DMS114 treated with DMSO at 0.1 percent for 48 hours (cell line): Measurements from ENCODE around the gene CDK5RAP1.
"Not testable (repeated sequence)": the region's sequence is repeated elsewhere in the genome, so short reads cannot be mapped to it uniquely, and the experiment has no call there.

Experiments
- DNase-seq: peaks from one replicate; lab custom pipeline; 2025; ENCODE audit not compliant: unreplicated experiment; lab: John Stamatoyannopoulos, UW

The CDK5RAP1 gene, protein sequence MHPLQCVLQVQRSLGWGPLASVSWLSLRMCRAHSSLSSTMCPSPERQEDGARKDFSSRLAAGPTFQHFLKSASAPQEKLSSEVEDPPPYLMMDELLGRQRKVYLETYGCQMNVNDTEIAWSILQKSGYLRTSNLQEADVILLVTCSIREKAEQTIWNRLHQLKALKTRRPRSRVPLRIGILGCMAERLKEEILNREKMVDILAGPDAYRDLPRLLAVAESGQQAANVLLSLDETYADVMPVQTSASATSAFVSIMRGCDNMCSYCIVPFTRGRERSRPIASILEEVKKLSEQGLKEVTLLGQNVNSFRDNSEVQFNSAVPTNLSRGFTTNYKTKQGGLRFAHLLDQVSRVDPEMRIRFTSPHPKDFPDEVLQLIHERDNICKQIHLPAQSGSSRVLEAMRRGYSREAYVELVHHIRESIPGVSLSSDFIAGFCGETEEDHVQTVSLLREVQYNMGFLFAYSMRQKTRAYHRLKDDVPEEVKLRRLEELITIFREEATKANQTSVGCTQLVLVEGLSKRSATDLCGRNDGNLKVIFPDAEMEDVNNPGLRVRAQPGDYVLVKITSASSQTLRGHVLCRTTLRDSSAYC

DNA sequence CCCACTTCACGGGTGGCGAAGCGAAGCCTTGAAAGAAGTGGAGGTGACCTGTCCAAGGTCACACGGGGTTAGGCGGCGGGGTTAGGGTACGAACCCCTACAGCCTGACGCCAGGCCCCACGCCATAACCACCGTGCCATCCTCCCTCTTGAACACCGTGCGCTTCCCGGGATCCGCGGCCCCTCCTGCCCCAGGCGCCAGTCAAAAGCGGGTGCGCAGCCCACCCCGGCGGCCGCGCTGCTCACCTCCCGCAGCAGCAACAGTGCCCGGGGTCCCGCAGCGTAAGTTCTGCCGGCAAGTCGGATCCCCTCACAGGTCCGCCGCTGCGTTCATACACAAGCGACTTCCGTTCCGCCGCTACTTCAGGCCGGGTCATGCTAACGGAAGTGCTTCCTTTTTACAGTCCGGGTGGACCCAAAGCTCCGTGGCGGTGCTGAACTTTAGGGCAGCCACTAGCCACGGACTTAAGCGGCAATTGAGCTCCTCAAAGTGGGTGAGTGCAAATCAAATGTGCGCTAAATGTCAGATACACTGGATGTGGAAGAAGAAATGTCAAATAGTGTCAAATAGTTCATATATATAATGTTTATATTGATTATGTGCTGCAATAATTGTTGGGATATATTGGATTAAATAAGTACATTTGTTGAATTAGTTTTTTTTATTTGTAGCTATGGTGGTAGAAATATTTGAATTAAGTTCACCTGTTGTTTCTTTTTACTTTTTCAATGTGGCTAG lies at the start of gene CDK5RAP1:
CDK5RAP1 (minus strand) TSS at position 336 of the 737 bp plus-strand sequence. CDS start 4,455 bp downstream, outside the sequence.
- peak; percentile 65 for DNase-seq

DNA sequence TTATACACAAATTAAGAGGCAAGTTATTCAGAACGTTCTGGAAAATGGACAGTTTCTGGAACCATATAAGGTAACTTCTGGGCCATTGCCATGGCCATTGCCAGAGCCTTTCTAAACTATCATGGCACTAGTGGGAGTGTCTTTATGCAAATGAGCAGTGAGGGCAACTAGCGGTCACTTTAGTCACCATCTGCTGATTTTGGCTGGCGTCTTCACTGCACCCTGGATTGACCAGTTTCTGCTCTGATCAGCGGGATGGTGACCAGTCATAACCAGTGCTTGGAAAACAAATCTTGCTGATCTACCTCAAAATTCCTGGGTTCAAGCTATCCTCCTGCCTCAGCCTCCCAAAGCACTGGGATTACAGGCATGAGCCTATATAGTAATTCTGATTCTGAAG lies 49.5 kb upstream of the CDK5RAP1 start:
- DNase-seq, result no peak

DNA sequence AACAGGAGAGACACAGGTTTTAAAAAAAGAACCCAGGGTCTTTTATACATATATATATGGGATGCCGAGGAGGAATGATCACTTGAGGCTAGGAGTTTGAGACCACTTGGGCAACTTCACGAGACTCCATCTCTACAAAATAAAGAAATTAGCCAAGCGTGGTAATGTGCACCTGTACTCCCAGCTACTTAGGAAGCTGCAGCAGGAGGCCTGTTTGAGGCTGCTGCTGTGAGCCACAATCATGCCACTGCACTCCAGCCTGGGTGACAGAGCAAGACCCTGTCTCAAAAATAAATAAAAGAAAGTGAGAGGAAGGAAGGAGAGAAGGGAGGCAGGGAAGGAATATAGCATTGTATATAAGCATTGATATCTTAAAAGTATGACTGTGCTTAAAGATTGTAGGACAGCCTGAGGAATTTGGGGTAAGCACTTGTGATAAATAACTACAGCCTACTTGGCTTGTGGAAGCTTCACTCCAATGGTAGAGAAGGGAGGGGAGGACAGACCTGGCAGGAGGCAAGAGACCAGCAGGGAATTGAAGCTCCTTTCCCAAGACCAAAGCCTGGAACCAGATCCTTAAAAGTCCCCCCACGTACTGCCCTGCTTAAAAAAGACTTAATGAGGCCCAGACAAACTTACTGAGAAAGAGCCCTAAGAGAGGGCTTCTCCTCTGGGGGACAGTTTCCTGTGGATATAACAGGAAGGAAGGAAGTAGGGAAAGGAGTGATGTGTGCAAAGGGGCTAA lies 44.7 kb upstream of the CDK5RAP1 start:
- no peak for DNase-seq

DNA sequence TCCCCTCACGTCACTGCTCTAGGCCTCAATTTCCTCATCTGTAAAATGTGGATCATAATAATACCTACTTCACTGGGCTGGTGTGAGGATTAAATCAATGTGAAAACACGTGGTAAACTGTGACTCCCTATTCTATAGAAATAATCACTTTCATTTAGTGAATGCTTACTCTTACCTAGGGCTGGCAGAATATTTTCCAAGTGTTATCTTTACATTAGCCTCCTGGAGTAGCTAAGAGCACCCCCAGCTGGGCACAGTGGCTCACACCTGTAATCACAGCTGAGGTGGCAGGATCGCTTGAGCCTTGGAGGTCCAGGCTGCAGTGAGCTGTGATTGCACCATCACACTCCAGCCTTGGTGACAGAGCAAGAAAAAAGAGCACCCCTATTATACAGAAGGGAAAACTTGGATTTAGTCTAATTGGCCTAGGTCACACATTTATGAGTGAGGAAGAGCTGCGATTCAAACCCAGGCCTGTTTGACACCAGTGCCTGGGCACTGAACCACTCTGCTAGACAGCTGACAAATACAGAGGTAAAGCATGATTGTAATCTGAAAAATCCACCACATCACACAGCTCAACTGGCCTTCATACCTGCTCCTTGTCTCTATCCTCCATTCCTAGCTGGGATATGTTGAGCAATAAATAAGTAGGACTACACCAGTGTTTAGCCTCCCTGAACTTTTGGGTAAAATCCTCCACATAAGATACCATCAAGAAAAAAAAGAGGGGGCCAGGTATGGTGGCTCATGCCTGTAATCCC lies 43.7 kb upstream of the CDK5RAP1 start:
- DNase-seq, result no peak

DNA sequence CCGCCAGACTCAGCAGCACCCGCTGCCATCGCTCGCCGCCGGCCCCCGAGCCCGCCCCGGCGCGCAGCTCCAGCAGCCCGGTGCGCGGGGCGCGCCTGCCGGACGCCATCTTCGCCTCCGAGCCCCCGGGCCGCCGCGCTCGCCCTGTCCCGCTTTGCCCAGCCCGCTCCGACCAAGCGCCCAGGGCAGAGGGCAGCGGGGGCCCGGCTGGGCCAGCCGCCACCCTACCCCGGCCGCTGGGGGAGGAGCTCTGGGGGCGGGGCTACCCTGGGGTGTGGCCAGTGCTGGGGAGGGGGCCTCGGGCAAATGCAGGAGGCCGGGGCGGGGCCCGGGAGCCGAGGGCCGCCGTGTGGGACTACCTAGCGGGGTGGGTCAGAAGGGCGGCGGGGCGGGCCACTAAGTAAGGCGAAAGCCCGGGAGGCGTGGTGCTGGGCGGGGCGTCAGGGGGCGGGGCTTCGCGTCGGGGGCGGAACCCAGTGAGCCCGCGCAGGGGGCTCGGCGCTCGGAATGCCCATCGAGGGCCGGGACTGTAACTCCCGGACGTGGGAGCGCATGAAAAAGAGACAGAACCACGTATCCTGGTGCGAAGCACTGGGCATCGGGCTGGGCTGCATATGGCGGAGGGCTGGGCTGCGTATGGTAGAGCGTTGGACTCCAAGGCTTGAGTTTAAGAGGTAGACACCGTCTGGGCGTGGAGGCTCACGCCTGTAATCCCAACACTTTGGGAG lies 42.4 kb upstream of the CDK5RAP1 start, which contains the start of gene SNTA1:
SNTA1 (minus strand) TSS at position 252 of the 728 bp plus-strand sequence; CDS start at position 109, 143 bp downstream.
- peak; percentile 27 for DNase-seq

DNA sequence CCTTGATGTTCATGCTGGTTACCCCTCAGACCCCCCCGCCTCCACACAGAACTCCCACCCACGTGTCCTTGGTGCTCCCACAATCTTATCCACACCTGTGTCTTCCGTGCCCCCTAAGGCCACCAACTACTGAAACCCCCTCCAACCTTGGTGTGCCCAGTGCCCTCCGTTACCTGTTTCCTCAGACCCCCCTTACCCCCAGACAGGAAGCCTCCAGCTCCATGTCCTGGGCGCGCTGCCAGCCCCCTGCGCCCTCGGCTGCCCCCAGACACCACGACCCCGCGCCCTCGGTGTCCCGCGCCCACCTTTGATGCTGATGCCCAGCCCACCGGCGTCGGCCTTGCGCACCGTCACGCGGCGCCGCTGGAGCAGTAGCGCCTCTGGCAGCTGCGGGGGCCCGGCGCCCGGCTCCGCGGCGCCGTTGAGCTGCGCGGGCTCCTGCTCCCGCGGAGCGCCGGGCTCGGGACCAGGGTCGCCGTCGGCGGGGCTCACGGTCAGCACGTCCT lies 41.7 kb upstream of the CDK5RAP1 start:
- DNase-seq, result no peak

DNA sequence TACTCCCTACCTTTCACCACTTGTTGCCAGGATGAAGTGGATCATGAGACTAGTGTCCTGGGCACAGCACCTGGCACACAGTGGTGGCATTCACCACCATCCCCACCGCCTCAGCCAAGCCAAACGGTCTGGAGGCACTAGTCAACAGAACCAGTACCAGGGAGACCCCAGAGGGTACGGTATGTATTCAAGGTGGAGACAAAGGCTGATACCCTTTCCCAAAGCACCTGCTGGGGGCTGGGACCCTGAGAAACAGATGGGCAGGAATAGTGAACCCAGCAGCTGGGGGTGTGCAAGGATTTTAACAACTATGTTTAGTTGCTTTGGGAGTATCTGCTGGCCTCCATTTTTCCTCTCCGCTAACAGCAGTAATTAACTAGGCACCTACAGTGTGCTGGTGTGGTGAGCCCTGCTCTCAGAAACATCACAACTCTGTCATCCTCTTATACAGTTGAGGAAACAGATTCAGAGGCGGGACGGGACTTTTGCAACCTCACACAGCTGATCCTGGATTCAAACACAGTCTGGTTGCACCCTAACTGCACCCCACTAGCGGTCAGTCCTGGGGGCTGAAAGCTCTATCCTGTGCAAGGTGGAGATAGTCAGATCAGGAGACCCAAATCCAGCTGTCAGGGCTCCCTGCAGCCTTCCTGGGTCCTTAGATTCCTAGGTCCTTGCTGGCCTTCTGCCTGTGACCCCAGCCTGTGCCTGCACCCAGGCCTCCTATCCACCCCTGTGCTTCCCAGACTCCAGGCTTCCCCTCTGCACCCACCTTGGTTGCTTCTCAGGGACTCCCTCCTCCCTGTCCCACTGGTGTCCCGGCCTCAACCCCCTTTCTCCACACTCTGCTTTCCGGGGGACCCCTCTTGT lies 41.1 kb upstream of the CDK5RAP1 start:
- DNase-seq, result no peak

DNA sequence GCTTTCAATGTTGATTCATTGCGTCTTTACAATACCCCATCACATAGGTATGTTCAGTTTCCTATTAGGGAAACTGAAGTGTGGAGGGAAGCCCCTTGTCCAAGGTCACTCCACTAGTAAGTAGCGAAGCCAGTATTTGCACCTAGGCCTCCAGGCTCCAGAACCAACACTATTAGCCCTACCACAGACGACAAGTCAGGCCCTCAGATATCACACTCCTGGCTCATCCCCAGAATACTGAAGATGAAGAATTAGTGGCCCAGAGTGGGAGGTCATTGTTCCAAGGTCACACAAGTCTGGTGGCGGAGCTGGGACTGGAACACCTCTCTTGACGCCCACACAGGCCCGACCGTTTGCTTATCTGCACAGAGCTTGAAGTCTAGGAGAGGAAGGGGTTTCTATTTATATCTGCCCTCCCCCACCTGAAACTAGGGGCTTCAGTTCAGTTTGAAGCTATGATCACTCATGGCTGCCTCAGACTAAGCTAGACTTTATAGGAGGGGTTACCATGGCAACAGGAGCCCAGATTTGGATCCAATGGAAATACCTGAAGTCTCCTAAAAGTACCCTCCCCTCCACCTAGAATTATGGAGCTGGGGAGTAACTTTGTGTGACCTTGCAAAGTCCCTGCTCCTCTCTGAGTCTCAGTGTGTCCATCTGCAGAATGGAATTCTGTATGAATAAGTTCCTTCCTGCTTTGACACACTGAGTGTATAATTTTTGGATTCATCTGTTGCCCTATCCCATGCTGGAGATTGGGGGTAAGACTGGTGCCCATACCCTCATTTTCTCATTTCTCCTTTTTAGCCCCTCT lies 40.0 kb upstream of the CDK5RAP1 start:
- DNase-seq, result no peak

DNA sequence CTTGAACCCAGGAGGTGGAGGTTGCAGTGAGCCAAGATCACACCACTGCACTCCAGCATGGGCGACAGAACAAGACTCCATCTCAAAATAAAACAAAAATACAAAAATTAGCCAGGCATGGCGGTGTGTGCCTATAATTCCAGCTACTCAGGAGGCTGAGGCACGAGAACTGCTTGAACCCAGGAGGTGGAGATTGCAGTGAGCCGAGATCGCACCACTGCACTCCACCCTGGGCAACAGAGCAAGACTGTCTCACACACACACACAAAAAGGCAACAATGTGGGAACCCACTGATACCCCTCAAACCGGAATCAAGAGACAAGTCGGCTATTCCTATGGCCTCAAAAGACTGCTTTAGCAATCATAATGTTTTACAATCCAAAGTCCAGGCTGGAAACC lies 39.2 kb upstream of the CDK5RAP1 start:
- DNase-seq, result not testable (repeated sequence)

DNA sequence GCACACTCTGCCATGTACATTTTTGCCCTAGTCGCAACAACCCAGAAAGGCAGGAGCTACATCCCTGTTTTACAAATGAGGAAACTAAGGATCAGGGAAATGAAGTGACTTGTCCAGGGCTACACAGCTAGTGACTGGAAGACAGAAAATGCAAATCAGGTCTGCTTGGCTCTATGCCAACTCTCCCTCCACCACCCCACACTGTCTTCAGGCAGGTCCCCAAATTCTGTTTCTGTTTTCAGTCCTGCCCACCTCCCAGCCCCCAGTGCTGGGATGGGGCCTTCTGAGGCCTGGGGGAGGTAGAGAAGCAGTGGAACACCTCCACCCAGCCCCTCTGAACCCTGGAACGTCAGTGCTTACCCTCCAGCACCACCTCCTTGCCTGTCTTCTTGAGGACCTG lies 37.2 kb upstream of the CDK5RAP1 start:
- no peak for DNase-seq

DNA sequence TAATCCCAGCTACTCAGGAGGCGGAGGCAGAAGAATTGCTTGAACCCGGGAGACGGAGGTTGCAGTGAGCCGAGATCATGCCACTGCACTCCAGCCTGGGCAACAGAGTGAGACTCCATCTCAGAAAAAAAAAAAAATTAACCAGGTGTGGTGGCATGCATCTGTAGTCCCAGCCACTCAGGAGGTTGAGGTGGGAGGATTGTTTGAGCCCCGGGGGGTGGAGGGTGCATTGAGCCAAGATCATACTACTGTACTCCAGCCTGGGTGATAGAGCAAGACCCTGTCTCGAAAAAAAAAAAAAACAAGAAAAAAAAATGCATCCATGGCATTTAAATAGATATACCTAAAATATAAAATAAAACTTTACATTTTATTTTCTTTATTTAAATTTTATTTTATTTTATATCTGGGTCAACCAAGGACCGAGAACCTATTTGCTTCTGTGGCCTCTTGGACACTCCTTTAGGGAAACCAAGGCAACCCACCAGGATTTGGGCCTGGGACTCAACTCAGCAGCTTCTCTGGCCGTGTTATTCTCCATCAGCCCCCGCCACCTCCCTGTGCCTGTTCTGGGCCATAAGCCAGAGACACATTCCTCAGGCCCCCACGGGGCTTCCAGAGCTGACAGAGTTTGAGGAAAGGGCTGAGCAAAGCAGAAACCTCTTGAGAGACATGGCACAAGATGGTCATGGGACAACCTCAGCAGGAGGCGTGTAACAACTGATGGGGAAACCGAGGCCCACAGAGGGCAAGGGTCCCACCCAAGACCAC lies 36.0 kb upstream of the CDK5RAP1 start:
- no peak for DNase-seq

DNA sequence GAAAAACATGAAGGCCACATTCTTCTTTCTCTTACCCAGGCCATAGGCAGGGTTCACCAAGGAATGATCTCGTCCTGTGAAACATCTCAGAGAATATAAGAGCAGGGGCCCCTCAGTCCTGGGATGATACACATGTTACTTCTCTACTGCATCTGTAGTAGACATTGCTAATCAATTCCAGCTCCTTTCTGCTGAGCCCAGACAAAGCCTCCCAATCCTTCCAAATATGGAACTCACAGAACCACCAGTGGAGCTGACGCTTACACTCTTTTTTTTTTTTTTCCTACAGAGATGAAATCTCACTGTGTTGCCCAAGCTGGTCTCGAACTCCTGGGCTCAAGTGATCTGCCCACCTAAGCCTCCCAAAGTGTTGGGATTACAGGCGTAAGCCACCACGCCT lies 33.1 kb upstream of the CDK5RAP1 start:
- DNase-seq, result no peak

DNA sequence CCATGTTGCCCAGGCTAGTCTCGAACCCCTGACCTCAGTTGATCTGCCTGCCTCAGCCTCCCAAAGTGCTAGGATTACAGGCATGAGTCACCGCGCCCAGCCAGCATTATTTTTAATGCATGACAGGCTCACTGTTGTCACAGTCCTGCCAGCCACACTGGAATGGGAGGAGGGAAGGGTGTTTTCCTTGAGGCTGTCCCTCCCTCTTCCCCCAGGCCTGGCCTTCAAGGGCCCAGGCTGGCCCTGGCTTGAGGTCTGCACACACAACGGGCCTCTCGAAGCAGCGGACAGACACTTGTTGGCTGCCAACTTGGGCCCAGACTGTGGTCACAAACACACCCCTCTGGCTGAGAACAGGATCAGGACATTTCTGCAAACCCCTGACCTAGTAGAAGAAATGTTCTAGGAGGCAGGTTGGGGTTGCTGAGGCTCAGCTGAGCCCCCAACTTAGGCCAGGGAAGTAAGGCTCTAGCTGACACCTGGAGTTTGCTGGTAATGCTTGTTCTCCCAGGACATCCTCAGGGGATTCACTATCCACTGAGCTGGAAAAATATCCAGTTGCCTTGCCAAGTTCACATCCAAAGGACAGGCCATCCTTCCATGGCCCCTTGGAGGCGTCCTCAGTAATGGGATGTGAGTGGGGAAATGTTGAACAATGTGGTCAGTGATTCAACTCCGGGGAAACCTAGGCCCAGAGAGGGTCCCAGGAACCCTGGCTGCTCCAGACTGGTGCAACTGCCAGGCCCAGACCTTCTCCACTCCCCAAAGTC lies 32.3 kb upstream of the CDK5RAP1 start:
- DNase-seq, result no peak

DNA sequence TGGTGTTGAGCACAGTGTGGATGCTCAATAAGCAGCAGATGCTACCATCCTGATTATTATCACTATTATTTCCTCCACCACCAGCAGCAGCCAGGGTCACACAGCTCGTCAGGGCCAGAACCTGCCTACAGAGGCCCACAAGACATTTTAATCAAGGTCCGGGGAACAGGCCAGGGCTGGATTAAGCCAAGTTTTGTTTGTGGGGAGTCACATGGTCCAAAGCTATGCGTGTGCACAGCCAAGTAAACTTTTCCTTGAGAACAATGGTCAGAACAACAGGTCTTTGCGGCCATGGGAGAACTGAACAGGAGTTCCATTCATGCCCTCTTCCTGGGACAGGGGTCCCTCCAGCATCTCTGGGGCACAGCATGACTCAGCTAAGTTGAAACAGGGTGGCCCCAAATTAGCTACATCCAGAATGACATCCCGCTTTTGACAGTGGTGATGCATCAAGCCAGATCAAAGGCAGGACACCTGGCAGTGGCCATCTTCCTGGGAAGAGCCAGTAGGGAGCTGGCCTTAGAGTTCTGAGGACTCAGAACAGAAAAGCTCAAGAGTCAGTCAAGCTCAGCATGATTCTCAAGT lies 30.6 kb upstream of the CDK5RAP1 start:
- no peak for DNase-seq

DNA sequence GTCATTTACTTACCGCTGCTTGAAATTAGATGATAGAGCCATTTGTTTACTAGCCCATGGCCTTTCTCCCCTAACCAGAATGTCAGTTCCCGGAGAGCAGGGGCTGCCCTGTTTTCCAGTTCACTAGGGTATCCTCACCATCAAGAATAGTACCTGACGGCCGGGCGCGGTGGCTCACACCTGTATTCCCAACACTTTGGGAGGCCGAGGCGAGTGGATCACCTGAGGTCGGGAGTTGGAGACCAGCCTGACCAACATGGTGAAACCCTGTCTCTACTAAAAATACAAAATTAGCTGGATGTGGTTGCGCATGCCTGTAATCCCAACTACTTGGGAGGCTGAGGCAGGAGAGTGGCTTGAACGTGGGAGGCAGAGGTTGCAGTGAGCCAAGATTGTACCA lies 22.6 kb upstream of the CDK5RAP1 start:
- DNase-seq, result not testable (repeated sequence)
